HepG2 (cell line): ENCODE data around the gene NTM. TPM values are rescaled to one million over a fixed set of nuclear protein-coding genes. Genes with fewer than 3 reads are reported as not detected.

Source experiments
- ATAC-seq: fragments of 200-7000 bp; cut with Tn5 transposase; 3 replicates; pipeline ENCODE4 v1.9.1; 2020; ENCODE audit warnings: mild to moderate bottlenecking, moderate library complexity
- BruUV-seq: library from RNA; stranded (reverse); fragments of 400-500 nt; replicated peaks from 2 replicates; lab custom pipeline; 2021; lab: Mats Ljungman, UMichigan
- CTCF ChIA-PET: fragments of 300-600 bp; formaldehyde crosslinking; extraction: SDS; loops from one replicate; lab custom pipeline; 2021; ENCODE audit warnings: low total read pairs, inconsistent platforms, low intra/inter-chr PET ratio; lab: Yijun Ruan, JAX
- POLR2A ChIA-PET: fragments of 350-600 bp; sonication (Branson Sonifier 250); formaldehyde crosslinking; loops from one replicate; lab custom pipeline; 2020; ENCODE audit warnings: antibody characterized with exemption, inconsistent platforms; lab: Yijun Ruan, JAX
- DNase-seq: peaks from one replicate; pipeline ENCODE4 v3.0.0-alpha.2; 2015; ENCODE audit warnings: low spot score
- FAIRE-seq: peaks from 3 replicates; lab custom pipeline; 2011; peaks lifted over from hg19 to GRCh38; lab: Jason Lieb, UNC
- H2AFZ ChIP-seq: one replicate; pipeline ENCODE4 v1.6.1; 2011; ENCODE audit warnings: low read length, inconsistent platforms
- H3K27ac ChIP-seq: fragments of 300-600 bp; 3 replicates; pipeline ENCODE4 v1.8.0; 2011; ENCODE audit warnings: mixed run types, mild to moderate bottlenecking, mixed read lengths, low read length, inconsistent platforms; ENCODE audit not compliant: insufficient read depth; ENCODE audit errors: extremely low read length
- H3K27me3 ChIP-seq, 2 experiments: fragments of 200-600 bp in 1 of 2; 2 replicates in 1 of 2; 3 replicates in 1 of 2; pipeline versions ENCODE4 v1.6.0 to v1.8.0; 2011; ENCODE audit warnings: low read length in 2 of 2, mild to moderate bottlenecking in 2 of 2, moderate library complexity in 2 of 2, inconsistent platforms in 1 of 2; ENCODE audit not compliant: insufficient read depth in 2 of 2, control insufficient read depth in 1 of 2
- H3K36me3 ChIP-seq, 2 experiments: fragments of 200-600 bp in 1 of 2; replicated peaks in 1 of 2; 2 replicates in 1 of 2; 3 replicates in 1 of 2; pipeline versions ENCODE4 v1.5.1 to v1.8.0; 2011; ENCODE audit warnings: low read length in 2 of 2, inconsistent platforms in 1 of 2; ENCODE audit not compliant: insufficient read depth in 2 of 2, control insufficient read depth in 1 of 2
- H3K4me1 ChIP-seq: 2 replicates; pipeline ENCODE4 v1.5.1; 2012; ENCODE audit warnings: low read length, inconsistent platforms; ENCODE audit not compliant: insufficient read depth
- H3K4me2 ChIP-seq: 2 replicates; pipeline ENCODE4 v1.6.0; 2011; ENCODE audit warnings: low read depth, low read length, inconsistent platforms
- H3K4me3 ChIP-seq, 3 experiments: fragments of 200-600 bp in 1 of 3; sonication (generic), shearing (Covaris generic) in 1 of 3; replicated peaks in 1 of 3; 2 replicates each; pipeline ENCODE4 v1.5.1; 2011 to 2016; ENCODE audit warnings: low read length in 3 of 3, inconsistent platforms in 2 of 3, low read depth in 2 of 3, mild to moderate bottlenecking in 2 of 3, control low read depth in 1 of 3, mixed read lengths in 1 of 3; ENCODE audit not compliant: insufficient read depth in 1 of 3
- H3K79me2 ChIP-seq: one replicate; pipeline ENCODE4 v1.6.1; 2011; ENCODE audit warnings: low read length, inconsistent platforms; ENCODE audit not compliant: insufficient read depth
- H3K9ac ChIP-seq: 2 replicates; pipeline ENCODE4 v1.6.0; 2011; ENCODE audit warnings: mild to moderate bottlenecking, low read depth, low read length, inconsistent platforms; ENCODE audit not compliant: insufficient read depth
- H3K9me3 ChIP-seq: 2 replicates; pipeline ENCODE4 v1.5.1; 2012; ENCODE audit warnings: mild to moderate bottlenecking, low read length
- H4K20me1 ChIP-seq: 2 replicates; pipeline ENCODE4 v1.6.0; 2011; ENCODE audit warnings: inconsistent platforms, mild to moderate bottlenecking, low read length, moderate library complexity; ENCODE audit not compliant: insufficient read depth
- ADNP ChIP-seq: sonication (generic); formaldehyde crosslinking; IDR thresholded peaks from 2 replicates; pipeline ENCODE4 v1.4.0; 2020; ENCODE audit warnings: missing genetic modification reagents
- ATF5 ChIP-seq: sonication (generic); formaldehyde crosslinking; IDR thresholded peaks from 2 replicates; pipeline ENCODE4 v1.4.0; 2020; ENCODE audit warnings: mild to moderate bottlenecking, low read depth, missing genetic modification reagents
- BCL6 ChIP-seq: IDR thresholded peaks from 2 replicates; pipeline ENCODE4 v1.6.1; 2016; ENCODE audit warnings: missing genetic modification reagents, missing compliant biosample characterization
- DBP ChIP-seq: sonication (generic); formaldehyde crosslinking; IDR thresholded peaks from 2 replicates; pipeline ENCODE4 v1.4.0; 2020; ENCODE audit warnings: missing genetic modification reagents; ENCODE audit errors: not compliant biosample characterization
- ELF1 ChIP-seq: sonication (generic); formaldehyde crosslinking; IDR thresholded peaks from 2 replicates; pipeline ENCODE4 v1.4.0; 2020; ENCODE audit warnings: missing genetic modification reagents
- HMGA1 ChIP-seq: sonication (generic); formaldehyde crosslinking; conservative IDR thresholded peaks from 2 replicates; pipeline ENCODE4 v1.4.0; 2020; ENCODE audit warnings: missing genetic modification reagents
- IKZF1 ChIP-seq: fragments of 450-650 bp; IDR thresholded peaks from 2 replicates; pipeline ENCODE4 v1.7.1; 2016
- KDM1A ChIP-seq: IDR thresholded peaks from 2 replicates; pipeline ENCODE4 v1.6.1; 2016; ENCODE audit warnings: missing compliant biosample characterization
- KDM3A ChIP-seq: IDR thresholded peaks from 2 replicates; pipeline ENCODE4 v1.6.1; 2018; ENCODE audit warnings: low read depth, missing compliant biosample characterization
- MLXIP ChIP-seq: sonication (generic); formaldehyde crosslinking; IDR thresholded peaks from 2 replicates; pipeline ENCODE4 v1.9.0; 2021; ENCODE audit warnings: missing genetic modification reagents, borderline replicate concordance
- NFE2L1 ChIP-seq: sonication (generic); formaldehyde crosslinking; IDR thresholded peaks from 2 replicates; pipeline ENCODE4 v1.4.0; 2020; ENCODE audit warnings: missing genetic modification reagents, mild to moderate bottlenecking, borderline replicate concordance
- TCF7L2 ChIP-seq: IDR thresholded peaks from 2 replicates; pipeline ENCODE4 v1.6.1; 2011; ENCODE audit warnings: mild to moderate bottlenecking, low read depth, low read length, moderate library complexity
- ZNF232 ChIP-seq: sonication (generic); formaldehyde crosslinking; IDR thresholded peaks from 2 replicates; pipeline ENCODE4 v1.4.0; 2020; ENCODE audit warnings: missing genetic modification reagents, borderline replicate concordance
- ZNF432 ChIP-seq: sonication (generic); formaldehyde crosslinking; IDR thresholded peaks from 2 replicates; pipeline ENCODE4 v1.5.0; 2020; ENCODE audit warnings: missing genetic modification reagents, mild to moderate bottlenecking, borderline replicate concordance
- ZXDC ChIP-seq: sonication (generic); formaldehyde crosslinking; IDR thresholded peaks from 2 replicates; pipeline ENCODE4 v1.5.0; 2020; ENCODE audit warnings: mild to moderate bottlenecking, missing genetic modification reagents
- WGBS: methylation state at CpG from one replicate; pipeline ENCODE4 v1.1.6; 2017; ENCODE audit warnings: low lambda C conversion rate; 5-methylcytosine and 5-hydroxymethylcytosine counted together
- in situ Hi-C: cut with HindIII; loops from 2 replicates; pipeline ENCODE4 v1.10.0; 2017; ENCODE audit warnings: low pct_unique_long_range_greater_than_20kb; ENCODE audit not compliant: extremely low pct_ligation_motif_present
- intact Hi-C: fragments of 100-400 bp; cut with micrococcal nuclease; formaldehyde crosslinking; loops from one replicate; pipeline ENCODE4 v1.10.0; 2022; ENCODE audit not compliant: unreplicated experiment
- polyA plus RNA-seq, 8 experiments: library from polyadenylated mRNA; depleted of rRNA in 3 of 8; stranded (reverse) in 7 of 8; unstranded in 1 of 8; fragments of >200 nt; fragmentation: Illumina TruSeq in 4 of 8; extraction: Trizol in 4 of 8; gene quantifications; 2 replicates each; pipeline versions ENCODE4 v1.2.1 to v1.2.3, GENCODE V29; 2011 to 2016; ENCODE audit warnings: low read depth in 4 of 8, missing spikeins in 1 of 8, mixed read lengths in 1 of 8; ENCODE audit not compliant: insufficient read depth in 1 of 8
- total RNA-seq, 5 experiments: library from RNA; depleted of rRNA; stranded (reverse); fragments of >200 nt; fragmentation: Illumina TruSeq; extraction: Trizol; gene quantifications; 2 replicates each; pipeline ENCODE4 v1.2.3, GENCODE V29; 2016; ENCODE audit warnings: low read depth in 1 of 5

NTM gene
- total and polyA plus RNA-seq, 2 of the 13 experiments (the other 11 are each of a cell fraction or from before 2014, with no cell fraction given), result not detected

GRCh38 chr11:132126973-132127899 lies 756.8 kb downstream of the NTM start (continued):
- TF ChIP-seq ZXDC, result no peak

- BruUV-seq, result no TSS peak
- FAIRE-seq, result no peak
- TF ChIP-seq TCF7L2 (no peak), MLXIP (CRISPR knock-in tag) (no peak), KDM1A (CRISPR knock-in tag) (no peak), NFE2L1 (no peak), ZNF432 (no peak), BCL6 (CRISPR knock-in tag) (no peak), ADNP (CRISPR knock-in tag) (no peak), ELF1 (no peak), ATF5 (no peak), HMGA1 (no peak), DBP (CRISPR knock-in tag) (no peak), KDM3A (CRISPR knock-in tag) (no peak), ZNF232 (CRISPR knock-in tag) (no peak), IKZF1 (no peak)
Measured at GRCh38 chr11:132127900-132128288, 757.5 kb downstream of the NTM start.

More at GRCh38 chr11:132127900-132128288, 757.5 kb downstream of the NTM start:
- in situ Hi-C loops (loop anchor here (25.0 kb wide), 1 partner anchor 266 kb away; no protein-coding TSS in a partner anchor), intact Hi-C loops (no loop called here)
- no peak overlapping the region for H3K27ac ChIP-seq
- H3K36me3 ChIP-seq, result no peaks in the 10 kb centered on the region
- no peaks in the 10 kb centered on the region for H3K79me2 ChIP-seq
- H3K27me3 ChIP-seq, result 0 out of 5 replicates have a peak, but pooled peaks cover 0 to 8% of the 10 kb centered on the region in 2 experiments
- no peaks in the 10 kb centered on the region for H3K4me1 ChIP-seq
- H3K9me3 ChIP-seq, result no peaks in the 10 kb centered on the region
- whole genome bisulfite sequencing, result 15% methylated on average over 2 of the region's 2 CpGs
- no peak overlapping the region for H2AFZ ChIP-seq
- no peak for ATAC-seq
- no peak overlapping the region for H3K4me2 ChIP-seq
- no peak overlapping the region for H3K4me3 ChIP-seq
- no peak for DNase-seq
- no peaks in the 10 kb centered on the region for H4K20me1 ChIP-seq
- CTCF ChIA-PET, result no interaction called here
- POLR2A ChIA-PET, result no interaction called here
- no peak overlapping the region for H3K9ac ChIP-seq
